GM19455 (cell line): ENCODE measurements around the gene PHC3.

Experiments
- ATAC-seq: cut with Tn5 transposase; IDR thresholded peaks from one replicate; pipeline ENCODE4 v1.9.1; 2021; ENCODE audit not compliant: unreplicated experiment

Gene PHC3

GRCh38 chr3:170044795-170045244, 136.7 kb downstream of the PHC3 start:
- ATAC-seq, result peak; percentile 74

GRCh38 chr3:170044271-170044670, 137.3 kb downstream of the PHC3 start:
- ATAC-seq, result no peak

- no peak for ATAC-seq
Observed at GRCh38 chr3:170043506-170043905, 138.0 kb downstream of the PHC3 start.

- ATAC-seq, result no peak
Observed at GRCh38 chr3:170040418-170040817, 141.1 kb downstream of the PHC3 start.

- ATAC-seq, result peak; percentile 12
Observed at GRCh38 chr3:170038434-170039110, 143.0 kb downstream of the PHC3 start.
